ENCODE results near the gene SERTAD3.
A peak's percentile ranks its signal among the peaks of the same experiment; 100 is the strongest.

The SERTAD3 gene

DNA sequence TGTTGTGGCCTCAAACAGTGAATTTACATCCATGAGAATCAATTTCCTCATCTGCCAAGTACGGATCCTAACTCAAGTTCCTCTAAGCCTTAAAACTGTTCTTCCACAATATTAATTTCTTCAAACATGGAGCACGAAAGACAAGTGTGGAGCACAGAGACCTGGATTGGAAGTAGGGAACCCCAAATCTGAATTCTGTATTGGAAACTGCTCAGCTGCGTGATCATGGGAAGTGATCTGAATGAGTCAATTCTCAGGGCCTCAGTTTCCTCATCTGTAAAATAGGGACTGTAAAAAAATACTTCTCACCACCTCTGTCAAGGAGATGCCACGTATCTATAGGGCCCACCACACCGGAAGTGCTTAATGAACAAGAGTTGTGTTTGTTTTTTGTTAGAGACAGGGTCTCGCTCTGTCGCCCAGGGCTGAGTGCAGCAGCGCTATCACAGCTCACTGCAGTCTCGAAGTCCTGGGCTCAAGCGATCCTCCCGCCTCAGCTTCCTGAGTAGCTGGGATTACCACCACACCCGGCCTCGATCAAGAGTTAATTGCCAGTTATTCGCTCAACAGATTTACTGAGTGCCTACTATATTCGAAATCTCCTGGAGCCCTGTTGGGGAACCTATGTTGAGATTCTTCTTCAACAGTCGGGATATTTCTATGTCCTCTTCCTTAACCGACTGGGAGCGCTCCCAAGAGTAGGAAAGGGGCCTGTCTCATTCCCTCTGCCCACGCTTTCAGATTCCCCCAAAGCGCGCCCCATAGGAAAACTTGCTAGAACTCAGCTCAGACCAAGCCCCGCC is 1.6 kb downstream of the SERTAD3 start:
- TF ChIP-seq NFRKB (IDR thresholded peaks at IDR 0.05) (no peak), SUZ12 (IDR thresholded peaks at IDR 0.05) (no peak), L3MBTL2 (conservative IDR thresholded peaks at IDR 0.05) (no peak), FOXA1 (IDR thresholded peaks at IDR 0.05) (no peak), TARDBP (IDR thresholded peaks at IDR 0.05) (no peak), SP1 (IDR thresholded peaks at IDR 0.05) (no peak), HDGF (IDR thresholded peaks at IDR 0.05; ENCODE audit: borderline replicate concordance) (no peak), LEF1 (IDR thresholded peaks at IDR 0.05; ENCODE audit: borderline replicate concordance) (no peak), ZNF384 (IDR thresholded peaks at IDR 0.05) (no peak), FOXM1 (IDR thresholded peaks at IDR 0.05; ENCODE audit: borderline replicate concordance) (no peak), BHLHE40 (IDR thresholded peaks at IDR 0.05; ENCODE audit: borderline replicate concordance) (no peak), CTBP1 (IDR thresholded peaks at IDR 0.05; ENCODE audit: borderline replicate concordance) (no peak), ARNT (IDR thresholded peaks at IDR 0.05) (no peak), FOXK2 (IDR thresholded peaks at IDR 0.05) (no peak), ELF4 (IDR thresholded peaks at IDR 0.05) (no peak)
- TF ChIP-seq, protein P1, sequence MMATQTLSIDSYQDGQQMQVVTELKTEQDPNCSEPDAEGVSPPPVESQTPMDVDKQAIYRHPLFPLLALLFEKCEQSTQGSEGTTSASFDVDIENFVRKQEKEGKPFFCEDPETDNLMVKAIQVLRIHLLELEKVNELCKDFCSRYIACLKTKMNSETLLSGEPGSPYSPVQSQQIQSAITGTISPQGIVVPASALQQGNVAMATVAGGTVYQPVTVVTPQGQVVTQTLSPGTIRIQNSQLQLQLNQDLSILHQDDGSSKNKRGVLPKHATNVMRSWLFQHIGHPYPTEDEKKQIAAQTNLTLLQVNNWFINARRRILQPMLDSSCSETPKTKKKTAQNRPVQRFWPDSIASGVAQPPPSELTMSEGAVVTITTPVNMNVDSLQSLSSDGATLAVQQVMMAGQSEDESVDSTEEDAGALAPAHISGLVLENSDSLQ (IDR thresholded peaks at IDR 0.05), result no peak
- no peak for DNase-seq (ENCODE audit: extremely low spot score)
- CTCF ChIA-PET, result interaction anchor here (0.6 to 1.4 kb wide), 6 partner anchors 8 to 221 kb away, joined by 3 to 5 read pairs (median 4); partner anchors contain the start of gene BLVRB
- POLR2A ChIA-PET, result interaction anchor here (0.9 to 5.8 kb wide), 18 partner anchors 9 to 167 kb away, joined by 3 to 57 read pairs (median 8); partner anchors contain the start of genes AKT2, BLVRB, C19orf47 and PLD3

DNA sequence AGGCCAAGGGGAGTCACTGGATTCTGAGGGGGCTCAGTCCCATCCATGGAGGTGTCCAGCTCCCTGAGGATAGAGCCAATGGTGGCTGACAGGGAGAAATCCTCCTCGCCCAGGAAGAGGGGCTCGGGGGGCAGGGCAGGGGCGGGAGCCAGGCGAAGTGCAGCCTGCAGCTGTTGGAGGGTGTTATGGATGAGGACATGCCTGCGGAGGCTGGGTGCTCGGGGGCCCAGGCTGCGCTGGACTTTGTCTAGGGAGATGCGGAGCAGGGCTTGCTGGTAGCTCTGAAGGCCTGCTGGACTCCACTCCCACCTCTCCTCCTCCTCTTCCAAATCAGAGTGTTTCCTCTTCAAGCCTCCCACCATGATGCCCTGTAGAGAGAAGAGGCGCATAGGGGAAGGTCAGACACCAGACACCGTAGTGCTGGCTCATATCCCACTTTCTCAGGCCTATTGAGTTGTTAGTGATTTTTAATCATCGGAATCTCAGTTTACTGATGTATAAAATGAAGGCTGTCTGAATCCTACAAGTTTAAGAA is 2.3 kb downstream of the SERTAD3 start:
- ChIA-PET CTCF (interaction anchor here (0.6 kb wide), 1 partner anchor 9 kb away, joined by 3 read pairs; no protein-coding TSS in a partner anchor), POLR2A (interaction anchor here (4.5 to 5.8 kb wide), 3 partner anchors 8 to 21 kb away, joined by 51 to 57 read pairs (median 56); partner anchors contain the start of gene SERTAD1)
- DNase-seq (ENCODE audit: extremely low spot score), result no peak
- TF ChIP-seq TARDBP (IDR thresholded peaks at IDR 0.05) (no peak), FOXM1 (IDR thresholded peaks at IDR 0.05; ENCODE audit: borderline replicate concordance) (no peak), HDGF (IDR thresholded peaks at IDR 0.05; ENCODE audit: borderline replicate concordance) (no peak), SP1 (IDR thresholded peaks at IDR 0.05) (no peak), FOXA1 (IDR thresholded peaks at IDR 0.05) (no peak), LEF1 (IDR thresholded peaks at IDR 0.05; ENCODE audit: borderline replicate concordance) (no peak), FOXK2 (IDR thresholded peaks at IDR 0.05) (no peak), ZNF384 (IDR thresholded peaks at IDR 0.05) (no peak), NFRKB (IDR thresholded peaks at IDR 0.05) (no peak), L3MBTL2 (conservative IDR thresholded peaks at IDR 0.05) (no peak), BHLHE40 (IDR thresholded peaks at IDR 0.05; ENCODE audit: borderline replicate concordance) (no peak), ARNT (IDR thresholded peaks at IDR 0.05) (no peak), SUZ12 (IDR thresholded peaks at IDR 0.05) (no peak), ELF4 (IDR thresholded peaks at IDR 0.05) (no peak), CTBP1 (IDR thresholded peaks at IDR 0.05; ENCODE audit: borderline replicate concordance) (no peak)
- TF ChIP-seq, protein P1 (IDR thresholded peaks at IDR 0.05), result no peak

DNA sequence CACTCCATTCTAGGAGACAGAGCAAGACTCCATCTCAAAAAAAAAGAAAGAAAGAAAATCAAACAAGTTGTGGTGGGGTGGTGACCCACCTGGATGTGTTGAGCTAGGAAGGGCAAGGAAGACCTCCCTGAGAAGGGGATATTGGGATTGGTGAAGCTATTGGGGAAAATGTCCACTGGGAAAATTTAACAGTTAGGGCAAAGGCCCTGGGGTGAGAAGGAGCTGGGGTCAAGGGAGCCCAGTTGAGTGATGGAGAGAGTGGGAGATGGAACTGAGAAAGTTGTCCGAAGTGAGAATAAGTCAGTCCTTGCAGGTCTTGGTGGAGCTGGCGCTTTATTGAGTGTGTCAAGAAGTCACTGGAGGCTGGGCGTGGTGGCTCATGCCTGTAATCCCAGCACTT is 5.9 kb downstream of the SERTAD3 start:
- CTCF ChIA-PET, result interaction anchor here (0.7 kb wide), 1 partner anchor 18 kb away, joined by 3 read pairs; no protein-coding TSS in a partner anchor
- no peak for DNase-seq (ENCODE audit: extremely low spot score)
- no peak for TF ChIP-seq ARNT (IDR thresholded peaks at IDR 0.05)
- TF ChIP-seq FOXK2 (IDR thresholded peaks at IDR 0.05), result no peak
- TF ChIP-seq SUZ12 (IDR thresholded peaks at IDR 0.05), result no peak
- no peak for TF ChIP-seq LEF1 (IDR thresholded peaks at IDR 0.05; ENCODE audit: borderline replicate concordance)
- no peak for TF ChIP-seq L3MBTL2 (conservative IDR thresholded peaks at IDR 0.05)
- TF ChIP-seq, protein P1 (IDR thresholded peaks at IDR 0.05), result no peak
- no peak for TF ChIP-seq ELF4 (IDR thresholded peaks at IDR 0.05)
- no peak for TF ChIP-seq FOXA1 (IDR thresholded peaks at IDR 0.05)
- TF ChIP-seq SP1 (IDR thresholded peaks at IDR 0.05), result no peak
- no peak for TF ChIP-seq CTBP1 (IDR thresholded peaks at IDR 0.05; ENCODE audit: borderline replicate concordance)
- TF ChIP-seq HDGF (IDR thresholded peaks at IDR 0.05; ENCODE audit: borderline replicate concordance), result no peak
- no peak for TF ChIP-seq FOXM1 (IDR thresholded peaks at IDR 0.05; ENCODE audit: borderline replicate concordance)
- no peak for TF ChIP-seq NFRKB (IDR thresholded peaks at IDR 0.05)
- POLR2A ChIA-PET, result interaction anchor here (0.5 to 2.8 kb wide), 3 partner anchors 12 to 21 kb away, joined by 3 to 7 read pairs (median 7); partner anchors contain the start of gene SERTAD1

DNA sequence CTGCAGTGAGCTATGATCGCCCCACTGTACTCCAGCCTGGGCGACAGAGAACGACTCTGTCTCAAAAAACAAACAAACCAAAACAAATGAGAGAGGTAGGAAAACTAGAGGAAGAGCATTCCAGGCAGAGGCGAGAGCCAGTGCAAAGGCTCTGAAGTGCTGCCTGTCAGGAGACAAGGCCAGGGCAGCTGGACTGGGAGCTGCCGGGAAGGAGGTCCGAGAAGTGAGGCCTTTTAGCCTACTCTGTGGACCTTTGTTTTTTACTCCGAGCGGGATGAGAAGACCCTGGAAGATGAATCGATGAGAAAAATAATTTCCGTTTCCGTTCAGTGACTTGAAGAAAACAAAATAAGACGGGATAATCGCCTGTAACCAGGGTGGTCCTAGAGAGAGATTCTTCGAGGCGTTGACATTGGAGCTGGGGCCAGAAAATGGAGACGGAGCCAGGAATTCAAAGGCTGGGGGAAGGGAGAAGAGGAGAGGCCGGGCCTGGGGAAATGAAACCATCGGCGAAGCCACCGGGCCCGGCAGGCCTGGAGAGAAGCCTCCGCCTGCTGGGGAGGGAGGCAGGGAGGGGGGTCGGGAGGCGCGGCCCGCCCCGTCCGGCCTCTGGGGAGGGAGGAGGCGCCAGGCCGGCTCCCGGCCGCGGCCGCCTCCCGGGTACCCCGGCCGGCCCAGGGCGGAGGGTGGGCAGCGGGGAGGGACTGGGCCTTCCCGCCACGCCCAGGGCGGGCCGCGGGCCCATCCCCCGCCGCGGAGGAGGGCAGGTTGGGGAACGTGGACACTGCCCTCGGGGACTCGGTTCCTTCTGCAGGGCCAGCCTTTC is 10.5 kb downstream of the SERTAD3 start:
- POLR2A ChIA-PET, result interaction anchor here (0.7 to 3.6 kb wide), 11 partner anchors 9 to 85 kb away, joined by 3 to 56 read pairs (median 4); partner anchors contain the start of genes BLVRB, C19orf47, PLD3 and SERTAD3
- TF ChIP-seq SP1 (IDR thresholded peaks at IDR 0.05) (no peak), HDGF (IDR thresholded peaks at IDR 0.05; ENCODE audit: borderline replicate concordance) (no peak)
- TF ChIP-seq, protein P1 (IDR thresholded peaks at IDR 0.05), result peak; percentile 11; the same call in 1 of the 2 replicates
- peak; percentile 79 for DNase-seq (ENCODE audit: extremely low spot score)
- CTCF ChIA-PET, result interaction anchor here (0.8 to 2.0 kb wide), 2 partner anchors 13 to 31 kb away, joined by 3 to 4 read pairs; no protein-coding TSS in a partner anchor
